ENCODE data around the gene ZBTB16. TPM values are rescaled to one million over a fixed set of nuclear protein-coding genes. Genes with fewer than 3 reads are reported as not detected.

ZBTB16 gene
- total and polyA plus RNA-seq, 2 of the 13 experiments (the other 11 are each of a cell fraction or from before 2014, with no cell fraction given) = not detected

- TF ChIP-seq ZBTB44 (CRISPR knock-in tag; IDR thresholded peaks at IDR 0.05) (no peak), KDM2A (CRISPR knock-in tag; IDR thresholded peaks at IDR 0.05; ENCODE audit: borderline replicate concordance, low read depth) (no peak), ZNF773 (CRISPR knock-in tag; IDR thresholded peaks at IDR 0.05; ENCODE audit: borderline replicate concordance) (no peak)
Observed at GRCh38 chr11:114157476-114158050, 98.1 kb downstream of the ZBTB16 start (continued).

- H3K4me1 ChIP-seq (ENCODE audit: insufficient read depth, low read length) = peaks cover 22% of the 10 kb centered on the region
- CTCF ChIA-PET (ENCODE audit: low intra/inter-chr PET ratio, low total read pairs) = no interaction called here
- TF ChIP-seq SMARCC2 (IDR thresholded peaks at IDR 0.05) (no peak), ZNF720 (CRISPR knock-in tag; IDR thresholded peaks at IDR 0.05) (no peak), MLXIP (CRISPR knock-in tag; IDR thresholded peaks at IDR 0.05; ENCODE audit: borderline replicate concordance) (no peak), ZNF383 (CRISPR knock-in tag; IDR thresholded peaks at IDR 0.05; ENCODE audit: borderline replicate concordance) (no peak), ATRX (CRISPR knock-in tag; IDR thresholded peaks at IDR 0.05; ENCODE audit: borderline replicate concordance) (no peak), ZFAT (CRISPR knock-in tag; conservative IDR thresholded peaks at IDR 0.05) (no peak), PLSCR1 (CRISPR knock-in tag; IDR thresholded peaks at IDR 0.05; ENCODE audit: borderline replicate concordance) (no peak), ZHX2 (IDR thresholded peaks at IDR 0.05; ENCODE audit: low read depth) (no peak), ZHX2 (CRISPR knock-in tag; IDR thresholded peaks at IDR 0.05; ENCODE audit: borderline replicate concordance) (no peak)
Observed at GRCh38 chr11:114158421-114158820, 98.9 kb downstream of the ZBTB16 start.

More at GRCh38 chr11:114158421-114158820, 98.9 kb downstream of the ZBTB16 start:
- no peak for DNase-seq (ENCODE audit: low spot score)
- Histone ChIP-seq H3K27me3 (ENCODE audit: control insufficient read depth in 1 of 2, insufficient read depth in 2 of 2, low read length in 2 of 2) (peaks cover 0 to 4% of the 10 kb centered on the region in 2 experiments; a peak in 2 of 5 replicates), H3K36me3 (replicated peaks in 1 of 2; ENCODE audit: control insufficient read depth in 1 of 2, insufficient read depth in 2 of 2, low read length in 2 of 2) (no peaks in the 10 kb centered on the region), H3K27ac (ENCODE audit: extremely low read length, insufficient read depth, low read length) (no peak overlapping the region), H2AFZ (ENCODE audit: low read length) (no peak overlapping the region), H3K4me2 (ENCODE audit: low read depth, low read length) (no peak overlapping the region), H3K79me2 (ENCODE audit: insufficient read depth, low read length) (no peaks in the 10 kb centered on the region), H3K9ac (ENCODE audit: insufficient read depth, low read depth, low read length) (no peak overlapping the region), H3K9me3 (ENCODE audit: low read length) (no peaks in the 10 kb centered on the region), H3K4me3 (replicated peaks in 1 of 3; ENCODE audit: insufficient read depth in 1 of 3, low read depth in 2 of 3, low read length in 3 of 3) (no peak overlapping the region), H4K20me1 (ENCODE audit: insufficient read depth, low read length) (no peaks in the 10 kb centered on the region)
- in situ Hi-C loops (cut with HindIII; ENCODE audit: extremely low pct_ligation_motif_present, low pct_unique_long_range_greater_than_20kb) (no loop called here), intact Hi-C loops (cut with micrococcal nuclease; ENCODE audit: unreplicated experiment) (no loop called here)
- ATAC-seq = no peak
- no peak for FAIRE-seq
- no TSS peak for BruUV-seq (replicated peaks)
- 44% methylated on average over 6 of the region's 6 CpGs for WGBS (ENCODE audit: low lambda C conversion rate)
- POLR2A ChIA-PET = no interaction called here

Data from HepG2 (cell line).